Heart right ventricle (tissue), 16 donors: ENCODE measurements around the gene RCAN2. TPM values are rescaled to one million over a fixed set of nuclear protein-coding genes. Genes with fewer than 3 reads are reported as not detected.

Experiments
- ATAC-seq, 8 donors: fragments of 200-7000 bp; cut with Tn5 transposase; one replicate each; pipeline ENCODE4 v1.9.1; 2020; ENCODE audit warnings: mild to moderate bottlenecking in 8 of 8, moderate library complexity in 8 of 8, moderate number of reproducible peaks in 1 of 8
- DNase-seq, 2 donors: peaks; one replicate each; pipeline ENCODE4 v3.0.0-alpha.2; 2020
- H3K27ac ChIP-seq, 10 donors: fragments of 200-600 bp; sonication (generic) in 2 of 10; one replicate each; pipeline versions ENCODE4 v1.5.0 to v1.8.0; 2020 to 2022; ENCODE audit warnings: mild to moderate bottlenecking in 3 of 10
- H3K27me3 ChIP-seq, 7 donors: fragments of 200-600 bp; one replicate each; pipeline ENCODE4 v1.8.0; 2021 to 2022; ENCODE audit warnings: mild to moderate bottlenecking in 2 of 7
- H3K36me3 ChIP-seq, 9 donors: fragments of 200-600 bp; sonication (generic) in 1 of 9; one replicate each; pipeline versions ENCODE4 v1.5.0 to v1.8.0; 2020 to 2022; ENCODE audit warnings: mild to moderate bottlenecking in 2 of 9
- H3K4me1 ChIP-seq, 9 donors: fragments of 200-600 bp; sonication (generic) in 1 of 9; one replicate each; pipeline versions ENCODE4 v1.5.0 to v1.8.0; 2020 to 2022; ENCODE audit warnings: mild to moderate bottlenecking in 4 of 9
- H3K4me3 ChIP-seq, 10 donors: fragments of 200-600 bp; sonication (generic) in 2 of 10; one replicate each; pipeline versions ENCODE4 v1.5.0 to v1.8.0; 2020 to 2022; ENCODE audit warnings: mild to moderate bottlenecking in 7 of 10, moderate library complexity in 2 of 10
- H3K9me3 ChIP-seq, 11 donors: fragments of 200-600 bp in 10 of 11; sonication (generic) in 2 of 11; one replicate each; pipeline versions ENCODE4 v1.5.0 to v1.8.0; 2013 to 2022; ENCODE audit warnings: mild to moderate bottlenecking in 2 of 11, control low read depth in 1 of 11, moderate library complexity in 1 of 11
- CTCF ChIP-seq, 9 donors: fragments of 200-600 bp; sonication (generic) in 2 of 9; IDR thresholded peaks; one replicate each; pipeline versions ENCODE4 v1.5.0 to v1.8.0; 2021 to 2022; ENCODE audit warnings: antibody characterized with exemption in 9 of 9, mild to moderate bottlenecking in 5 of 9, moderate library complexity in 1 of 9
- WGBS, 2 donors: extraction: QIAGEN DNeasy Blood & Tissue Kit; methylation state at CpG; one replicate each; pipeline ENCODE4 v1.1.7; 2013; ENCODE audit warnings: inconsistent platforms in 1 of 2; 5-methylcytosine and 5-hydroxymethylcytosine counted together
- intact Hi-C, 10 donors: fragments of 100-400 bp; cut with DNase I; formaldehyde crosslinking; loops; one replicate each; pipeline versions ENCODE4 v1.11.1 to v1.14.2; 2022
- polyA plus RNA-seq, 2 donors: library from polyadenylated mRNA; stranded (reverse); fragments of 200-250 nt; gene quantifications; one replicate each; pipeline ENCODE4 v1.2.3, GENCODE V29; 2013
- total RNA-seq, 10 donors: library from RNA; stranded (reverse); fragmentation: NEBNext Ultra II Directional in 3 of 10; extraction: Animal tissue kit (Norgen Biotek cat#: 25700) in 3 of 10; gene quantifications; one replicate each; pipeline versions ENCODE4 v1.2.1 to v1.2.4, GENCODE V29; 2021 to 2023
- donor health status: Arrhythmogenic right ventricular cardiomyopathy.
- donor health status: ischemic (EF 13 %, LVEDD 7.1; RV severe dilation, severe dysfunction).
- donor health status: healthy with polysubstance abuse.
- donor health status: DM: no; HTN: yes; CAD: no.
- donor health status: DM: no; HTN: no; CAD: no.
- donor health status: ischemic (EF 25% LVEDD 6.9; RV normal size, moderate dysfunction).
- donor health status: ischemic (EF 25% LVEDD 5.7; RV mildly dilated, moderate dysfunction).
- donor health status: healthy.
- donor health status: DM: yes; HTN: yes; CAD: no.
- donor health status: Ischemic cardiomyopathy.
- donor health status: ischemic (EF 35%, LVEDD 5.7; RV mildly dilated, moderate dysfunction).
- donor health status: nonischemic (EF 11% LVEDD 7.7; RV severe dilation, severe dysfunction).
- donor health status: DM: yes; HTN: yes; CAD: no.
- donor health status: PGD.
- donor health status: ischemic (EF 29% LVEDD 5.4; RV normal size, mild dysfunction).
- donor health status: nonischemic (EF 23%, LVEDD 6.1; RV moderate dilation, normal function).

The RCAN2 gene
- total and polyA plus RNA-seq, 12 donors, result 51.0 to 352 (median 298) TPM

GRCh38 chr6:46265373-46265772 is 225.9 kb downstream of the RCAN2 start:
- Histone ChIP-seq H3K36me3 (no peaks in the 10 kb centered on the region), H3K27ac (no peak overlapping the region), H3K27me3 (no peaks in the 10 kb centered on the region), H3K4me3 (no peak overlapping the region), H3K9me3 (no peaks in the 10 kb centered on the region), H3K4me1 (peaks cover 0 to 63% (median 23%) of the 10 kb centered on the region in 9 donors)
- TF ChIP-seq CTCF (IDR thresholded peaks at IDR 0.05), result no peak
- intact Hi-C loops, result no loop called here
- WGBS, 2 donors, result 82 to 85% methylated on average over 2 of the region's 2 CpGs
- DNase-seq, result no peak
- ATAC-seq, result no peak

GRCh38 chr6:46263707-46264086 is 227.6 kb downstream of the RCAN2 start:
- peak overlapping the region in 4 of 10 donors; percentile 5 to 9 (median 6) for H3K27ac ChIP-seq

GRCh38 chr6:46262928-46263706 is 228.1 kb downstream of the RCAN2 start:
- Histone ChIP-seq H3K4me1 (peaks cover 0 to 58% (median 30%) of the 10 kb centered on the region in 9 donors), H3K4me3 (no peak overlapping the region), H3K27ac (peak overlapping the region in 6 of 10 donors; percentile 3 to 51 (median 22)), H3K27me3 (no peaks in the 10 kb centered on the region), H3K9me3 (no peaks in the 10 kb centered on the region), H3K36me3 (no peaks in the 10 kb centered on the region)
- peak in 5 of 8 donors; percentile 22 to 78 (median 50) for ATAC-seq
- DNase-seq, result no peak
- TF ChIP-seq CTCF (IDR thresholded peaks at IDR 0.05), result no peak
- intact Hi-C loops, result no loop called here
- 62 to 74% methylated on average over 2 of the region's 2 CpGs for WGBS, 2 donors

More at GRCh38 chr6:46263707-46264086, 227.6 kb downstream of the RCAN2 start:
- no peak overlapping the region for H3K4me3 ChIP-seq
- 40 to 66% methylated on average over 1 of the region's 1 CpG for WGBS, 2 donors
- H3K4me1 ChIP-seq, result peaks cover 0 to 60% (median 29%) of the 10 kb centered on the region in 9 donors
- TF ChIP-seq CTCF (IDR thresholded peaks at IDR 0.05), result no peak
- intact Hi-C loops, result no loop called here
- ATAC-seq, result peak in 4 of 8 donors; percentile 8 to 63 (median 46)
- no peak for DNase-seq
- H3K9me3 ChIP-seq, result no peaks in the 10 kb centered on the region
- no peaks in the 10 kb centered on the region for H3K36me3 ChIP-seq
- no peaks in the 10 kb centered on the region for H3K27me3 ChIP-seq

- WGBS, 2 donors, result 75 to 87% methylated on average over 2 of the region's 2 CpGs
- ATAC-seq (no peak), DNase-seq (no peak)
- no peak for TF ChIP-seq CTCF (IDR thresholded peaks at IDR 0.05)
- H3K9me3 ChIP-seq, result no peaks in the 10 kb centered on the region
- intact Hi-C loops, result no loop called here
- H3K27ac ChIP-seq, result peak overlapping the region in 1 of 10 donors; percentile 6
- no peak overlapping the region for H3K4me3 ChIP-seq
- no peaks in the 10 kb centered on the region for H3K27me3 ChIP-seq
- peaks cover 0 to 37% (median 19%) of the 10 kb centered on the region in 9 donors for H3K4me1 ChIP-seq
- no peaks in the 10 kb centered on the region for H3K36me3 ChIP-seq
Measured at GRCh38 chr6:46258249-46258648, 233.0 kb downstream of the RCAN2 start.
